Mononuclear cell (primary cell): ENCODE results near the gene ERCC1. TPM values are rescaled to one million over a fixed set of nuclear protein-coding genes. Genes with fewer than 3 reads are reported as not detected.
A peak's percentile ranks its signal among the peaks of the same experiment; 100 is the strongest.
"Not testable (repeated sequence)": the region's sequence is repeated elsewhere in the genome, so short reads cannot be mapped to it uniquely, and the experiment has no call there.

Source experiments
- H3K27me3 ChIP-seq: 2 replicates; pipeline ENCODE4 v1.6.0; 2011; ENCODE audit warnings: low read length, control low read depth; ENCODE audit not compliant: insufficient read depth
- H3K4me1 ChIP-seq: 2 replicates; pipeline ENCODE4 v1.5.1; 2011; ENCODE audit warnings: mild to moderate bottlenecking, low read length, control low read depth; ENCODE audit not compliant: insufficient read depth
- H3K4me3 ChIP-seq: 2 replicates; pipeline ENCODE4 v1.5.1; 2011; ENCODE audit warnings: mild to moderate bottlenecking, low read length, moderate library complexity
- H3K9me3 ChIP-seq: 2 replicates; pipeline ENCODE4 v1.5.1; 2011; ENCODE audit warnings: low read depth, mild to moderate bottlenecking, control low read depth, low read length
- total RNA-seq: library from RNA; depleted of rRNA; stranded (reverse); fragments of >200 nt; gene quantifications from one replicate; pipeline ENCODE4 v1.2.3, GENCODE V29; 2012

ERCC1 gene
- total RNA-seq, 1 donor, result 33.6 TPM

- H3K4me3 ChIP-seq, result not testable (repeated sequence)
- H3K4me1 ChIP-seq, result peaks cover 54% of the 10 kb centered on the region
Measured at GRCh38 chr19:45407585-45407984, 16.1 kb downstream of the ERCC1 start.

GRCh38 chr19:45407091-45407375 lies 16.7 kb downstream of the ERCC1 start:
- Histone ChIP-seq H3K9me3 (no peaks in the 10 kb centered on the region), H3K4me1 (peaks cover 56% of the 10 kb centered on the region), H3K4me3 (peak overlapping the region; percentile 72), H3K27me3 (peaks cover 32% of the 10 kb centered on the region)

More at GRCh38 chr19:45407585-45407984, 16.1 kb downstream of the ERCC1 start:
- H3K27me3 ChIP-seq, result peaks cover 27% of the 10 kb centered on the region
- not testable (repeated sequence) for H3K9me3 ChIP-seq

- peaks cover 35% of the 10 kb centered on the region for H3K27me3 ChIP-seq
- H3K4me3 ChIP-seq, result peak within 1 kb of the TSS; percentile 72
- H3K4me1 ChIP-seq, result peaks cover 56% of the 10 kb centered on the region
- H3K9me3 ChIP-seq, result no peaks in the 10 kb centered on the region
Measured at GRCh38 chr19:45406226-45407090, 17.3 kb downstream of the ERCC1 start, which contains the start of gene POLR1G. Gene POLR1G, plus strand, starts transcription at chr19:45406644. Its CDS starts 53 bp downstream, at chr19:45406697.

GRCh38 chr19:45405435-45406225 lies 18.1 kb downstream of the ERCC1 start:
- Histone ChIP-seq H3K27me3 (peaks cover 35% of the 10 kb centered on the region), H3K9me3 (no peaks in the 10 kb centered on the region), H3K4me1 (peaks cover 56% of the 10 kb centered on the region), H3K4me3 (peak overlapping the region; percentile 72)

GRCh38 chr19:45404557-45405434 lies 18.9 kb downstream of the ERCC1 start, which contains the start of gene PPP1R13L:
Gene PPP1R13L, minus strand, starts transcription at chr19:45405069. Its CDS starts 6,751 bp downstream, at chr19:45398318.
- Histone ChIP-seq H3K27me3 (peaks cover 39% of the 10 kb centered on the region), H3K9me3 (no peaks in the 10 kb centered on the region), H3K4me1 (peaks cover 56% of the 10 kb centered on the region), H3K4me3 (peak within 1 kb of the TSS; percentile 72)

GRCh38 chr19:45403781-45404556 lies 19.7 kb downstream of the ERCC1 start:
- no peak overlapping the region for H3K4me3 ChIP-seq
- peaks cover 39% of the 10 kb centered on the region for H3K27me3 ChIP-seq
- peaks cover 49% of the 10 kb centered on the region for H3K4me1 ChIP-seq
- H3K9me3 ChIP-seq, result no peaks in the 10 kb centered on the region

GRCh38 chr19:45403272-45403671 lies 20.4 kb downstream of the ERCC1 start:
- H3K9me3 ChIP-seq, result no peaks in the 10 kb centered on the region
- H3K4me3 ChIP-seq, result no peak overlapping the region
- H3K4me1 ChIP-seq, result peaks cover 49% of the 10 kb centered on the region
- peaks cover 43% of the 10 kb centered on the region for H3K27me3 ChIP-seq

- Histone ChIP-seq H3K4me1 (peaks cover 47% of the 10 kb centered on the region), H3K27me3 (peaks cover 51% of the 10 kb centered on the region), H3K9me3 (no peaks in the 10 kb centered on the region), H3K4me3 (no peak overlapping the region)
Measured at GRCh38 chr19:45402298-45403061, 21.2 kb downstream of the ERCC1 start.

GRCh38 chr19:45401815-45402214 lies 21.9 kb downstream of the ERCC1 start:
- H3K27me3 ChIP-seq, result peaks cover 55% of the 10 kb centered on the region
- peaks cover 40% of the 10 kb centered on the region for H3K4me1 ChIP-seq
- H3K4me3 ChIP-seq, result no peak overlapping the region
- H3K9me3 ChIP-seq, result no peaks in the 10 kb centered on the region

- H3K27me3 ChIP-seq, result peaks cover 60% of the 10 kb centered on the region
Measured at GRCh38 chr19:45400192-45400591, 23.5 kb downstream of the ERCC1 start.

GRCh38 chr19:45395821-45396617 lies 27.7 kb downstream of the ERCC1 start:
- no peak overlapping the region for H3K4me3 ChIP-seq

More at GRCh38 chr19:45400192-45400591, 23.5 kb downstream of the ERCC1 start:
- Histone ChIP-seq H3K4me3 (no peak overlapping the region), H3K9me3 (no peaks in the 10 kb centered on the region), H3K4me1 (peaks cover 27% of the 10 kb centered on the region)

GRCh38 chr19:45391871-45392665 lies 31.6 kb downstream of the ERCC1 start:
- Histone ChIP-seq H3K9me3 (no peaks in the 10 kb centered on the region), H3K4me1 (no peaks in the 10 kb centered on the region), H3K4me3 (no peak overlapping the region), H3K27me3 (peaks cover 13% of the 10 kb centered on the region)

More at GRCh38 chr19:45395821-45396617, 27.7 kb downstream of the ERCC1 start:
- Histone ChIP-seq H3K9me3 (no peaks in the 10 kb centered on the region), H3K4me1 (peaks cover 7% of the 10 kb centered on the region), H3K27me3 (peaks cover 28% of the 10 kb centered on the region)
